DMS114 treated with DMSO at 0.1 percent for 48 hours (cell line): ENCODE results near the gene AMZ1.
"Not testable (repeated sequence)": the region's sequence is repeated elsewhere in the genome, so short reads cannot be mapped to it uniquely, and the experiment has no call there.

Experiments used
- DNase-seq: peaks from one replicate; lab custom pipeline; 2025; ENCODE audit not compliant: unreplicated experiment; lab: John Stamatoyannopoulos, UW

AMZ1 gene

GRCh38 chr7:2738766-2739549 is 51.0 kb downstream of the AMZ1 start:
- no peak for DNase-seq

DNA sequence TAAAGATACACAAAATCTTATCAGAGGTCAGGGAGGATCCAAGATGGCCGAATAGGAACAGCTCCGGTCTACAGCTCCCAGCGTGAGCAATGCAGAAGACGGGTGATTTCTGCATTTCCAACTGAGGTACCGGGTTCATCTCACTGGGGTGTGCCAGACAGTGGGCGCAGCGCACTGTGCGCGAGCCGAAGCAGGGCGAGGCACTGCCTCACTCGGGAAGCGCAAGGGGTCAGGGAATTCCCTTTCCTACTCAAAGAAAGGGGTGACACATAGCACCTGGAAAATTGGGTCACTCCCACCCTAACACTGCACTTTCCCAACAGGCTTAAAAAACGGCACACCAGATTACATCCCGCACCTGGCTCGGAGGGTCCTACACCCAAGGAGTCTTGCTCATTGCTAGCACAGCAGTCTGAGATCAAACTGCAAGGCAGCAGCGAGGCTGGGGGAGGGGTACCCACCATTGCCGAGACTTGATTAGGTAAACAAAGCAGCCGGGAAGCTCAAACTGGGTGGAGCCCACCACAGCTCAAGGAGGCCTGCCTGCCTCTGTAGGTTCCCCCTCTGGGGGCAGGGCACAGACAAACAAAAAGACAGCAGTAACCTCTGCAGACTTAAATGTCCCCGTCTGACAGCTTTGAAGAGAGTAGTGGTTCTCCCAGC is 55.7 kb downstream of the AMZ1 start:
- DNase-seq = not testable (repeated sequence)

DNA sequence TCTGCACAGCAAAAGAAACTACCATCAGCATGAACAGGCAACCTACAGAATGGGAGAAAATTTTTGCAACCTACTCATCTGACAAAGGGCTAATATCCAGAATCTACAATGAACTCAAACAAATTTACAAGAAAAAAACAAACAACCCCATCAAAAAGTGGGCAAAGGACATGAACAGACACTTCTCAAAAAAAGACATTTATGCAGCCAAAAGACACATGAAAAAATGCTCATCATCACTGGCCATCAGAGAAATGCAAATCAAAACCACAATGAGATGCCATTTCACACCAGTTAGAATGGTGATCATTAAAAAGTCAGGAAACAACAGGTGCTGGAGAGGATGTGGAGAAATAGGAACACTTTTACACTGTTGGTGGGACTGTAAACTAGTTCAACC is 60.7 kb downstream of the AMZ1 start:
- DNase-seq = not testable (repeated sequence)

DNA sequence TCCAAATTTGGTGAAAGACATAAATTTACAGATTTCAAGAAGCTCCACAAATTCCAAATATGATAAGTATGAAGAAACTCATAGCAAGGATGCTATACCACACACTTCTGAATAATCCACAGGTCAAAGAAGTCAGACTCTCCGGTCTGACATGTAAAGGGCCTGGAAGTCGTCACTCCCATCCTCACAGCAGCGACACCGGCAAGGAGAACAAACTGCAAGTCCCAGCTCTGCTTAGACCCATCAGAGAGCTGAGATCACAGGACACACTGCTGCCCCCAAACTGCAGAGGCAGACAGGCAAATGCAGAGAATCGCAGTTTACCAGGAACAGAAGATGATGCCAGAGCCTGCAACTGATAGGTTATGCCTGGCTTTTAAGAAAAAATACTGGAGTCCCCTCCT is 62.0 kb downstream of the AMZ1 start:
- DNase-seq = no peak

DNA sequence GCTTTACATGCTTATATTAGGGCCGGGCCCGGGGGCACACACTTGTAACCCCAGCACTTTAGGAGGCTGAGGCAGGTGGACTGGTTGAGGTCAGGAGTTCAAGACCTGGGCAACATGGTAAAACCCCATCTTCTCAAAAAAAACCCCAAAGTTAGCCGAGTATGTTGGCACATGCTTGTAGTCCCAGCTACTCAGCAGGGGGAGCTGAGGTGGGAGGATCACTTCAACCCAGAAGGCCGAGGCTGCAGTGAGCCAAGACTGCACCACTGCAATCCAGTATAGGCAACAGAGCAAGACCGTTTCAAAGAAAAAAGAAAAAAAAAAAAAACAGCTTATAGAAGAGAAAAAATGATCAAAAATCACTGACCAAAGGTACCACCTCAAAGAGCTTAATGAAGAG is 63.1 kb downstream of the AMZ1 start:
- no peak for DNase-seq

DNA sequence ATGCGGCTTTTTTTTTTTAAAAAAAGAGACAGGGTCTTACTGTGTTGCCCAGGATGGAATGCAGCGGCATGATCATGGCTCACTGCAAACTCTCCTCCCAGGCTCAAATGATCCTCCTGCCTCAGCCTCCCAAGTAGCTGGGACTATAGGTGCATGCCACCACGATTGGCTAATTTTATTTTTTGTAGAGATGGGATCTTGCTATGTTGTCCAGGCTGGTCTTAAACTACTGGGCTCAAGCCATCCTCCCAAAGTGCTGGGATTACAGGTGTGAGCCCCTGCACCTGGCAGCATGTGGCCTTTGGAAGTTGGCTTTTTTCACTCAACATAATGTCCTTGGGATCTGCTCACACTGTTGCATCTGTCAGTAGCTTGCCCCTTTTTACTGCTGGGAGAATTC is 65.1 kb downstream of the AMZ1 start:
- DNase-seq = no peak

- no peak for DNase-seq
Observed at GRCh38 chr7:2754086-2754485, 66.1 kb downstream of the AMZ1 start.

- no peak for DNase-seq
Observed at GRCh38 chr7:2754912-2755311, 66.9 kb downstream of the AMZ1 start.

DNA sequence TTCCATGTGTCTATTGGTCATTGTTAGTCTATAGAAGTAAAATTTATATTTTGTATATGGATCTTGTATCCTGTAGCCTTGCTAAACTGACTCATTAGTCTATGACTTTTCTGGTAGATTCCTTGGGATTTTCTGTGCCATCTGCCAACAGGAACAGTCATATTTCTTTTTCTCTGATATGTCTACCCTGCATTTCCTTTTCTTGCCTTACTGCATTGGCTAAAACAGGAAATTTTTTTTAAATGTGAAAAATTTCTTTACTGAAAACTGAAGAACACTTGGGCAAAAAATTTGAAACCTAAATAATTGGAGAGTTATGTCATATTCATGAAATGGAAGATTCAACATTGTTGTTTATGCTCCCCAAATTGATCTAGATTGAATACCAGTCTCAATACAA is 67.5 kb downstream of the AMZ1 start:
- no peak for DNase-seq

- DNase-seq = no peak
Observed at GRCh38 chr7:2757361-2757903, 69.4 kb downstream of the AMZ1 start.

GRCh38 chr7:2757904-2758672 is 70.1 kb downstream of the AMZ1 start:
- DNase-seq = no peak

DNA sequence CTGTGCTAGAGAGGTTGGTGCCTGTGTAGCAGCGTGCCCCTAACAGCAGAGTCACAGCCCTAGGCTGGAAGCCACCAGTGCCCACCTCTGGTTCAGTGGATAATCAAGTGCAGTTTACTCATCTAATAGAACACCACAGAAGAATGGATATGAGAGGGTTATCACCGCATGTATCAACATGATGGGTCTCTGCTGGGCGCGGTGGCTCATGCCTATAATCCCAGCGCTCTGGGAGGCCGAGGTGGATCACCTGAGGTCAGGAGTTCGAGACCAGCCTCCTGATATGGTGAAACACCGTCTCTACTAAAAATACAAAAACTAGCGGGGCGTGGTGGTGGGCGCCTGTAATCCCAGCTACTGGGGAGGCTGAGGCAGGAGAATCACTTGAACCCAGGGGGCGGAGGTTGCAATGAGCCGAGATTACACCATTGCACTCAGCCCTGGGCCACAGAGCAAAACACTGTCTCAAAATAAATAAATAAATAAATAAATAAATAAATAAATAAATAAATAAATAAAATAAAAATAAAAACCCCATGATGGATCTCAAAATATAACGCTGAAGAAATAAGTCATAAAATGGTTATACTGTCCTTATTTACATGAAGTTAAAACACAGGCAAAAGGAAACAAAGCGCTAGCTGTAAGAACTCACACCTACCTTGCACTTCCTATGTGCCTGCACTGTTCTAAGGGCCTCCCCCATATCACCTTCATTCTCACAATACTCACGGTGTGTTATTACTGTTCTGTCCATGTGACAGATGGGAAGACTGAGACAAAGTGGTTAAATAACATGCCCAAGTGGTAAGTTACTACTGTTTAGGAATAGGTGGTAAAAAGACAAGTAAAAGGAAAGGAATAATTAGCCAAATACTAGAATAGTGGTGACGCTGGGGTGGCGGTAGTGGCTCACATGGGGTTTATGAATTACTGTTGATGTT is 70.9 kb downstream of the AMZ1 start:
- DNase-seq = no peak

GRCh38 chr7:2759736-2760097 is 71.7 kb downstream of the AMZ1 start:
- no peak for DNase-seq

DNA sequence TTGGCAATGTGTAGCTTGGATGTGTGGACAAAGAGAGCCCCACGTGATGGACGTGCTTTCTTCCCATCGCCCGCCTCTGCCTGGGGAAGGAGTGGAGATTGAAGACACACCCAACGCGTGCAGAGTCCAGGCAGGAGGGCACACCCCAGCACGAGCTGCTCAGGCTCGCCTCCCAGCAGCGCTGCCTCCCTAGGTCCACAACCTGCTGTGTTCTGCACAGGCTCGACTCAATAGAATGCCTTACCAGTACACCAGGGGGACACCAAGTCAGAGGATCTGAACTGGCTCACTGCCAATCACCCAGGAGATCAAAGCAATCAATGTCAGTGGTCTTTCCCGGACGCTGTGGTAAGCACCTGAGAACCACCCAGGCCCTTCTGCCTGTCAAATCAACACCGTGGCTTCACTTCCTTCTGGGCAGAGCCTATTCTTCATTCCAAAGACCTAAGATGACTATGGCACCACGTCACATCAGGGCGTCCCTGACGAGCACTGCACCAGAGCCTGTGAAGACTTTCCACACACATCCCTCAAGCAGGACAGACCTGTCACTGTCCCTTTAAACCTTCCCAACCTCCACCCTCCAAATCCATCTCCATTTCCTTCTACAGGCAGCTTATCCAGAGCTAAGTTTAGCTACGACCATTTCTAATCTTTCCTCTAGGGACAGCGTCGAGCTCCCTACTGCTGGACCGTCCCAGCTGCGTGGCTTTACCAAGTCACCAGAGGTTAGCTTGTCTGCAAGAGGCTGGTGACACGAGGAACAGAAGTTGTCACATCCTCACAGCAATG is 72.3 kb downstream of the AMZ1 start:
- peak; percentile 11 for DNase-seq

- DNase-seq = no peak
Observed at GRCh38 chr7:2761131-2761624, 73.2 kb downstream of the AMZ1 start.

- no peak for DNase-seq
Observed at GRCh38 chr7:2761801-2762497, 73.9 kb downstream of the AMZ1 start.

DNA sequence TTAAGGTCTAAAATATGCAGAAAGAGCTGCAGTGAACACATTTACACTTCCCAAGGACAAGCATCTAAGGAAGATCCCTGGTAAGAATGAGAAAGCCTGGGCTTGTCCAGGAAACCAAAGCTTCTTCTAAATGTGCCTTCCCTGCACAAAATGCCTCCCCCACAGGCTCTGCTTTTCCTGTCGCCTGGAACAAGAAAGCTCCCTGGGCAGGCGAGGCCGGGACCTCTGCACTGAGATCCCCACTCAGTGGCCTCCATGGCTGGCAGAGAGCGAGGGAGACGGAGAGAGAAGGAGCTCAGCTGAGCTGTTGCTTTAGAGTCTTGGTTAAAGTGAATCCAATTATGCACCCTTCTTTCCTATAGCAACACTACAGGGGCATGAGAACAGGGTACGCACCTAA is 75.6 kb downstream of the AMZ1 start:
- no peak for DNase-seq

DNA sequence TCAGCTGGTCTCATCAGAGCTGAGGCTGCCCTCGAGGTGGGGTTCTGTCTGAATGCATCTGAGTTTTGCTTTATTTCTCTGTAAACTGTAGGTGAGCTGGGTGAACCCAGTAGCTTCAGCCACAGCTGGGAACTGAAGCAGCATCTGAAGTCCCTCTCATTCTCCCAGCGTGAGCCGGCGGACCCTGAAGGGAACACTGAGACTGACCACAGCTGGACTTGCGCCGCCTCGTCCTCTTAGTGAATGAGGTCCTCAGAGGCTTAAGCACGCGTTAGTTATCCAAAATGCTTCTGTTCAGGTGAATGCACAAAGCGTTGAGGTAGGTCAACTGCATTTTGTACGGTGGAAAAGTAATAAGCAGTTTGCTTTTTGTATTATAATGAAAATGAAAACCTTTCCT is 76.6 kb downstream of the AMZ1 start:
- no peak for DNase-seq
